Daoy (cell line): Measurements from ENCODE around the gene FHIT. TPM values are rescaled to one million over a fixed set of nuclear protein-coding genes. Genes with fewer than 3 reads are reported as not detected.

Experiments
- DNase-seq: peaks from one replicate; pipeline ENCODE4 v3.0.0-alpha.2; 2015; ENCODE audit warnings: low read depth
- total RNA-seq: library from RNA; depleted of rRNA; stranded (reverse); fragments of >200 nt; shearing (Covaris generic); gene quantifications from 2 replicates; pipeline ENCODE4 v1.2.3, GENCODE V29; 2014

The FHIT gene
- total RNA-seq, 1 experiment from 2014 or later: not detected

GRCh38 chr3:59730591-59730990 lies 1520.7 kb downstream of the FHIT start:
- no peak for DNase-seq

GRCh38 chr3:59728587-59728908 lies 1522.7 kb downstream of the FHIT start:
- no peak for DNase-seq

- no peak for DNase-seq
Measured at GRCh38 chr3:59727902-59728586, 1523.2 kb downstream of the FHIT start.

GRCh38 chr3:59726279-59726678 lies 1525.0 kb downstream of the FHIT start:
- DNase-seq: no peak

- no peak for DNase-seq
Measured at GRCh38 chr3:59717679-59718205, 1533.5 kb downstream of the FHIT start.

- DNase-seq: no peak
Measured at GRCh38 chr3:59714066-59714465, 1537.2 kb downstream of the FHIT start.

- no peak for DNase-seq
Measured at GRCh38 chr3:59710554-59710953, 1540.7 kb downstream of the FHIT start.

GRCh38 chr3:59709702-59710553 lies 1541.3 kb downstream of the FHIT start:
- DNase-seq: no peak

- DNase-seq: no peak
Measured at GRCh38 chr3:59708202-59708601, 1543.0 kb downstream of the FHIT start.

- no peak for DNase-seq
Measured at GRCh38 chr3:59704292-59704691, 1547.0 kb downstream of the FHIT start.

GRCh38 chr3:59699648-59700320 lies 1551.5 kb downstream of the FHIT start:
- no peak for DNase-seq
